ENCODE results near the gene TSR3.

Gene TSR3

DNA sequence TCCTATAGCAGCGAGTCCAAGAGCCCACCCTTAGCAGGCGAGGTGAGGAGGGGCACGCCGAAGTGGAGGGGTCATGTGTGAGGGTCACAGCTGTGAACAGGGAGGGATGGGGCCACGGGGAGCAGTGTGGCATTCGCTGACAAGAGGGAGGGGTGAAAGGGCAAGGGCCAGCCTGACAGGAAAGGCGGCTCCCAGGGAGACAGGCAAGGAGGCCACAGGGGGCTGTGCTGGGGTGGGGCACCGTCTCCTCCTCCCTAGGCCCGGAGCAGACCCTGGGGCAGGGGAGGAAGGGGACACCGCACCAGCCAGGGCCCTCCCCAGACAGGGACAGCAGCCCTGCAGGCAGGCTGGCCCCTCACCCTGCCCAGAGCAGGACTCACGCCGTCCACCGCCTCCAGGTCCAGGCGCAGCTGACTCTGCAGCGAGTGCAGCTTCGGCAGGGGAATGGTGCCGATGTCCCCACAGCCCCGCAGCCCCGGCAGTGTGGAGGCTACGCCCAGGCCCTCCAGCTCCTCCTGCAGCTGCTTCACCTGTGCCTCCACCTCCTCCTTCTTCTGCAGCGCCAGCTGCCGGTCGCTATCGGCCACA, 15.1 kb upstream of the TSR3 start:
- no peak overlapping the region for H3K4me3 ChIP-seq (ENCODE audit: low read depth, low read length)
- TF ChIP-seq POLR2A (IDR thresholded peaks at IDR 0.05; ENCODE audit: extremely low read depth, insufficient read length), result no peak
- TF ChIP-seq, protein P1, sequence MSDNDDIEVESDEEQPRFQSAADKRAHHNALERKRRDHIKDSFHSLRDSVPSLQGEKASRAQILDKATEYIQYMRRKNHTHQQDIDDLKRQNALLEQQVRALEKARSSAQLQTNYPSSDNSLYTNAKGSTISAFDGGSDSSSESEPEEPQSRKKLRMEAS (IDR thresholded peaks at IDR 0.05; ENCODE audit: low read depth, low read length), result no peak
- TF ChIP-seq MYC (IDR thresholded peaks at IDR 0.05; ENCODE audit: low read depth, low read length), result no peak
- TF ChIP-seq, protein P2, sequence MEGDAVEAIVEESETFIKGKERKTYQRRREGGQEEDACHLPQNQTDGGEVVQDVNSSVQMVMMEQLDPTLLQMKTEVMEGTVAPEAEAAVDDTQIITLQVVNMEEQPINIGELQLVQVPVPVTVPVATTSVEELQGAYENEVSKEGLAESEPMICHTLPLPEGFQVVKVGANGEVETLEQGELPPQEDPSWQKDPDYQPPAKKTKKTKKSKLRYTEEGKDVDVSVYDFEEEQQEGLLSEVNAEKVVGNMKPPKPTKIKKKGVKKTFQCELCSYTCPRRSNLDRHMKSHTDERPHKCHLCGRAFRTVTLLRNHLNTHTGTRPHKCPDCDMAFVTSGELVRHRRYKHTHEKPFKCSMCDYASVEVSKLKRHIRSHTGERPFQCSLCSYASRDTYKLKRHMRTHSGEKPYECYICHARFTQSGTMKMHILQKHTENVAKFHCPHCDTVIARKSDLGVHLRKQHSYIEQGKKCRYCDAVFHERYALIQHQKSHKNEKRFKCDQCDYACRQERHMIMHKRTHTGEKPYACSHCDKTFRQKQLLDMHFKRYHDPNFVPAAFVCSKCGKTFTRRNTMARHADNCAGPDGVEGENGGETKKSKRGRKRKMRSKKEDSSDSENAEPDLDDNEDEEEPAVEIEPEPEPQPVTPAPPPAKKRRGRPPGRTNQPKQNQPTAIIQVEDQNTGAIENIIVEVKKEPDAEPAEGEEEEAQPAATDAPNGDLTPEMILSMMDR (IDR thresholded peaks at IDR 0.05; ENCODE audit: low read depth, low read length), result no peak
- no peak for DNase-seq (ENCODE audit: low read depth)

- no peak overlapping the region for H3K4me3 ChIP-seq (ENCODE audit: low read depth, low read length)
- TF ChIP-seq, protein P2 (IDR thresholded peaks at IDR 0.05; ENCODE audit: low read depth, low read length), result no peak
- TF ChIP-seq, protein P1 (IDR thresholded peaks at IDR 0.05; ENCODE audit: low read depth, low read length), result no peak
- TF ChIP-seq POLR2A (IDR thresholded peaks at IDR 0.05; ENCODE audit: extremely low read depth, insufficient read length) (no peak), MYC (IDR thresholded peaks at IDR 0.05; ENCODE audit: low read depth, low read length) (no peak)
- peak; percentile 28 for DNase-seq (ENCODE audit: low read depth)
Observed at GRCh38 chr16:1366060-1366711, 14.5 kb upstream of the TSR3 start.

DNA sequence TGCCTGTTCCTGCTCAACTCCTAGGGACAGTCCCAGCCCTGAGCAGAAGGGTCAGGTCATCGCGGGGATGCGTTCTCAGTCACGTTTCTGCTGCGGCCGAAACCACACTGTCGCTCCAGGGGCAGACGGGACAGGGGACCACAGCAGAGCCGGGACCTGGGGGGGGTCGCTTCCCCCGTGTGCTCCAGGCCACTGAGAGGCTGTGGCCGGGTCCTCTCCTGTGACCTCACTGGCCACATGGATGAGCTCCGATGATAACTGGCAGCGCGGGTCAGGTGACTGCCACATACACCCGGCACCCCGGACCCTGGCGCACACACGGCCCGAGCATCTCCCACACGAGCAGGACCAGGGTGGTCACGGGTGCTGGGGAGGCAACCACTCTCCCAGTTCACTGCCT, 12.8 kb upstream of the TSR3 start:
- TF ChIP-seq POLR2A (IDR thresholded peaks at IDR 0.05; ENCODE audit: extremely low read depth, insufficient read length) (no peak), MYC (IDR thresholded peaks at IDR 0.05; ENCODE audit: low read depth, low read length) (no peak)
- TF ChIP-seq, protein P2 (IDR thresholded peaks at IDR 0.05; ENCODE audit: low read depth, low read length), result no peak
- TF ChIP-seq, protein P1 (IDR thresholded peaks at IDR 0.05; ENCODE audit: low read depth, low read length), result no peak
- DNase-seq (ENCODE audit: low read depth), result no peak
- no peak overlapping the region for H3K4me3 ChIP-seq (ENCODE audit: low read depth, low read length)

- TF ChIP-seq MYC (IDR thresholded peaks at IDR 0.05; ENCODE audit: low read depth, low read length), result no peak
- TF ChIP-seq, protein P2 (IDR thresholded peaks at IDR 0.05; ENCODE audit: low read depth, low read length), result peak; percentile 62
- H3K4me3 ChIP-seq (ENCODE audit: low read depth, low read length), result no peak overlapping the region
- DNase-seq (ENCODE audit: low read depth), result peak; percentile 58
Observed at GRCh38 chr16:1363501-1364041, 11.9 kb upstream of the TSR3 start.

GRCh38 chr16:1362807-1363206, 11.1 kb upstream of the TSR3 start:
- no peak overlapping the region for H3K4me3 ChIP-seq (ENCODE audit: low read depth, low read length)
- TF ChIP-seq MYC (IDR thresholded peaks at IDR 0.05; ENCODE audit: low read depth, low read length) (no peak), POLR2A (IDR thresholded peaks at IDR 0.05; ENCODE audit: extremely low read depth, insufficient read length) (no peak)
- TF ChIP-seq, protein P2 (IDR thresholded peaks at IDR 0.05; ENCODE audit: low read depth, low read length), result no peak
- TF ChIP-seq, protein P1 (IDR thresholded peaks at IDR 0.05; ENCODE audit: low read depth, low read length), result no peak
- DNase-seq (ENCODE audit: low read depth), result no peak

All from NB4 (cell line).